ENCODE measurements around the gene C3orf18.

DNA sequence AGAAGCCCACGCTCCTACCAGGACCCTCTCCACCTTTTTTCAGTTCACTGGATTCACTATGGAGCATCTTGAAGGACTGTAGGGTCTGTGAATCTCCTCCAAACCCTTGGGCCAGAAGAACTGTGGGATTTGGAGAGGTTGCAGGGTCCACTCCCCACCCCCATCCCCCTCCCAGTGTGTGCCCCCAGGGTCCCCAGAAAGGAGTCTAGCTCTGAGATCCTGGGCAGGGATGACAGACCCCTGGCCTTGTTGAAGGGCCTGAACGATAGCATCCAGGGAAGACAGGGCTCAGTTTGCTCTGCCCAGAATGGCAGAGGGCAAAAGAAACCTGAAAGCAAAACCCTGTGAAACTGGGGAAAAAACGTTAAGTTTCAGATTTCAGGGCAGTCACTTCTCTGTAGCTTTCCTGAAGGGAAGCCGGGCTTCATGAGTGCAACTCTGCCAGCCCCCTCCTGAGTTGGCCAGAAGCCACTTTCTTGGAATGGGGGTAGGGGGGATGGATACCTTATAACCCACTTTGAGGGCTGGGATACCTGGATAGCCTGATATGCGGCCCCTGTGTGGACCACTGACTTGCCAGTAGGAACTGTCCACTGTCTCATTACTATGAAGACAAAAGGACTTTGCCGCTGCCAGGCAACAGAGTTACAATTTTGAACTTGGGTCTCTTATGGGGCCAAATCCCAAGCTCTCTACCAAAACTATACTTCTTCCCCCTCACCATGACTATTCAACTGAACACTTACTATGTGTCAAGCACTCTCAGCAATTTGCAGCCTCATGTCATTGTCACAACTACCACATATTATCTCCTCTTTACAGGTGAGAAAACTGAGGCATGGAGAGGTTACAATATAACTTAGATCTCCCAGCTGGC lies 45.7 kb upstream of the C3orf18 start:
- TF ChIP-seq, protein P1, sequence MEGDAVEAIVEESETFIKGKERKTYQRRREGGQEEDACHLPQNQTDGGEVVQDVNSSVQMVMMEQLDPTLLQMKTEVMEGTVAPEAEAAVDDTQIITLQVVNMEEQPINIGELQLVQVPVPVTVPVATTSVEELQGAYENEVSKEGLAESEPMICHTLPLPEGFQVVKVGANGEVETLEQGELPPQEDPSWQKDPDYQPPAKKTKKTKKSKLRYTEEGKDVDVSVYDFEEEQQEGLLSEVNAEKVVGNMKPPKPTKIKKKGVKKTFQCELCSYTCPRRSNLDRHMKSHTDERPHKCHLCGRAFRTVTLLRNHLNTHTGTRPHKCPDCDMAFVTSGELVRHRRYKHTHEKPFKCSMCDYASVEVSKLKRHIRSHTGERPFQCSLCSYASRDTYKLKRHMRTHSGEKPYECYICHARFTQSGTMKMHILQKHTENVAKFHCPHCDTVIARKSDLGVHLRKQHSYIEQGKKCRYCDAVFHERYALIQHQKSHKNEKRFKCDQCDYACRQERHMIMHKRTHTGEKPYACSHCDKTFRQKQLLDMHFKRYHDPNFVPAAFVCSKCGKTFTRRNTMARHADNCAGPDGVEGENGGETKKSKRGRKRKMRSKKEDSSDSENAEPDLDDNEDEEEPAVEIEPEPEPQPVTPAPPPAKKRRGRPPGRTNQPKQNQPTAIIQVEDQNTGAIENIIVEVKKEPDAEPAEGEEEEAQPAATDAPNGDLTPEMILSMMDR (IDR thresholded peaks at IDR 0.05) = no peak
- TF ChIP-seq POLR2AphosphoS5 (IDR thresholded peaks at IDR 0.05; ENCODE audit: low read depth, low read length) = no peak
- TF ChIP-seq, protein P2, sequence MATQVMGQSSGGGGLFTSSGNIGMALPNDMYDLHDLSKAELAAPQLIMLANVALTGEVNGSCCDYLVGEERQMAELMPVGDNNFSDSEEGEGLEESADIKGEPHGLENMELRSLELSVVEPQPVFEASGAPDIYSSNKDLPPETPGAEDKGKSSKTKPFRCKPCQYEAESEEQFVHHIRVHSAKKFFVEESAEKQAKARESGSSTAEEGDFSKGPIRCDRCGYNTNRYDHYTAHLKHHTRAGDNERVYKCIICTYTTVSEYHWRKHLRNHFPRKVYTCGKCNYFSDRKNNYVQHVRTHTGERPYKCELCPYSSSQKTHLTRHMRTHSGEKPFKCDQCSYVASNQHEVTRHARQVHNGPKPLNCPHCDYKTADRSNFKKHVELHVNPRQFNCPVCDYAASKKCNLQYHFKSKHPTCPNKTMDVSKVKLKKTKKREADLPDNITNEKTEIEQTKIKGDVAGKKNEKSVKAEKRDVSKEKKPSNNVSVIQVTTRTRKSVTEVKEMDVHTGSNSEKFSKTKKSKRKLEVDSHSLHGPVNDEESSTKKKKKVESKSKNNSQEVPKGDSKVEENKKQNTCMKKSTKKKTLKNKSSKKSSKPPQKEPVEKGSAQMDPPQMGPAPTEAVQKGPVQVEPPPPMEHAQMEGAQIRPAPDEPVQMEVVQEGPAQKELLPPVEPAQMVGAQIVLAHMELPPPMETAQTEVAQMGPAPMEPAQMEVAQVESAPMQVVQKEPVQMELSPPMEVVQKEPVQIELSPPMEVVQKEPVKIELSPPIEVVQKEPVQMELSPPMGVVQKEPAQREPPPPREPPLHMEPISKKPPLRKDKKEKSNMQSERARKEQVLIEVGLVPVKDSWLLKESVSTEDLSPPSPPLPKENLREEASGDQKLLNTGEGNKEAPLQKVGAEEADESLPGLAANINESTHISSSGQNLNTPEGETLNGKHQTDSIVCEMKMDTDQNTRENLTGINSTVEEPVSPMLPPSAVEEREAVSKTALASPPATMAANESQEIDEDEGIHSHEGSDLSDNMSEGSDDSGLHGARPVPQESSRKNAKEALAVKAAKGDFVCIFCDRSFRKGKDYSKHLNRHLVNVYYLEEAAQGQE (IDR thresholded peaks at IDR 0.05; ENCODE audit: insufficient read depth in 1 of 2, low read depth in 2 of 2, low read length in 1 of 2) = no peak
- TF ChIP-seq TCF7L2 (IDR thresholded peaks at IDR 0.05; ENCODE audit: low read depth, low read length) = no peak
- no peak for TF ChIP-seq SIN3A (IDR thresholded peaks at IDR 0.05; ENCODE audit: borderline replicate concordance, insufficient read depth, low read depth, low read length)

Measured in Panc1 (cell line).